Measurements from ENCODE around the gene SLC16A12.

- no peak for TF ChIP-seq CTCF (IDR thresholded peaks at IDR 0.05 in 4 of 5, conservative IDR thresholded peaks at IDR 0.05 in 1 of 5)
- no peak for TF ChIP-seq POLR2A (IDR thresholded peaks at IDR 0.05)
Observed at GRCh38 chr10:89521368-89521767, 14.0 kb downstream of the SLC16A12 start.
